Endothelial cell of umbilical vein (primary cell): Measurements from ENCODE around the gene ZNF223. TPM values are rescaled to one million over a fixed set of nuclear protein-coding genes. Genes with fewer than 3 reads are reported as not detected.

Source experiments
- BruUV-seq: library from RNA; stranded (reverse); fragments of 400-500 nt; replicated peaks from 2 replicates; lab custom pipeline; 2021; lab: Mats Ljungman, UMichigan
- CTCF ChIA-PET: fragments of 300-600, 350-600 bp; sonication (Branson Sonifier 250); formaldehyde crosslinking; loops from one replicate; lab custom pipeline; 2021; ENCODE audit warnings: antibody characterized with exemption, inconsistent platforms; lab: Charles Lee
- POLR2A ChIA-PET: fragments of 300-600, 350-600 bp; sonication (Branson Sonifier 250); formaldehyde crosslinking; loops from one replicate; lab custom pipeline; 2021; ENCODE audit warnings: antibody characterized with exemption, inconsistent platforms; lab: Charles Lee
- DNase-seq: peaks from one replicate; pipeline ENCODE4 v3.0.0-alpha.2; 2011; ENCODE audit warnings: low read depth, low spot score
- FAIRE-seq: peaks from 2 replicates; lab custom pipeline; 2011; peaks lifted over from hg19 to GRCh38; lab: Jason Lieb, UNC
- H2AFZ ChIP-seq: 2 replicates; pipeline ENCODE4 v1.6.0; 2012; ENCODE audit warnings: low read depth, low read length, control low read depth, inconsistent platforms
- H3K27ac ChIP-seq: 2 replicates; pipeline ENCODE4 v1.5.1; 2011; ENCODE audit warnings: low read depth, mild to moderate bottlenecking, control low read depth, low read length, moderate library complexity; ENCODE audit not compliant: insufficient read depth
- H3K27me3 ChIP-seq, 2 experiments: 2 replicates each; pipeline versions ENCODE4 v1.6.0 to v1.6.1; 2011; ENCODE audit warnings: low read length in 2 of 2, mixed read lengths in 1 of 2; ENCODE audit not compliant: control insufficient read depth in 2 of 2, insufficient read depth in 2 of 2
- H3K36me3 ChIP-seq, 2 experiments: 2 replicates in 1 of 2; 3 replicates in 1 of 2; pipeline ENCODE4 v1.5.1; 2011; ENCODE audit warnings: low read length in 2 of 2, mild to moderate bottlenecking in 1 of 2, moderate library complexity in 1 of 2; ENCODE audit not compliant: control insufficient read depth in 2 of 2, insufficient read depth in 2 of 2; ENCODE audit errors: extremely low read depth in 1 of 2
- H3K4me1 ChIP-seq: 3 replicates; pipeline ENCODE4 v1.5.1; 2011; ENCODE audit warnings: mild to moderate bottlenecking, low read length; ENCODE audit not compliant: control insufficient read depth, insufficient read depth; ENCODE audit errors: extremely low read depth
- H3K4me2 ChIP-seq: 2 replicates; pipeline ENCODE4 v1.6.1; 2011; ENCODE audit warnings: low read length, control low read depth, mixed read lengths; ENCODE audit not compliant: insufficient read depth
- H3K4me3 ChIP-seq, 3 experiments: fragments of 200-600 bp in 1 of 3; sonication (generic), shearing (Covaris generic) in 1 of 3; replicated peaks in 1 of 3; 2 replicates each; pipeline ENCODE4 v1.5.1; 2011 to 2016; ENCODE audit warnings: control low read depth in 3 of 3, low read length in 3 of 3, mild to moderate bottlenecking in 2 of 3, inconsistent platforms in 1 of 3, low read depth in 1 of 3, moderate library complexity in 1 of 3; ENCODE audit not compliant: insufficient read depth in 1 of 3
- H3K79me2 ChIP-seq: 2 replicates; pipeline ENCODE4 v1.6.0; 2012; ENCODE audit warnings: low read length, inconsistent platforms; ENCODE audit not compliant: control insufficient read depth, insufficient read depth
- H3K9ac ChIP-seq: replicated peaks from 2 replicates; pipeline ENCODE3; 2011; ENCODE audit warnings: low read length, control low read depth; ENCODE audit not compliant: insufficient read depth; ENCODE audit errors: extremely low read depth
- H3K9me1 ChIP-seq: replicated peaks from 3 replicates; pipeline ENCODE4 v1.6.0; 2011; ENCODE audit warnings: mild to moderate bottlenecking, low read length; ENCODE audit not compliant: control insufficient read depth, insufficient read depth; ENCODE audit errors: extremely low read depth
- H3K9me3 ChIP-seq: replicated peaks from 2 replicates; pipeline ENCODE4 v1.5.1; 2012; ENCODE audit warnings: low read length, inconsistent platforms; ENCODE audit not compliant: control insufficient read depth, insufficient read depth
- H4K20me1 ChIP-seq: replicated peaks from 2 replicates; pipeline ENCODE3; 2011; ENCODE audit warnings: mild to moderate bottlenecking, low read length; ENCODE audit not compliant: control insufficient read depth, insufficient read depth; ENCODE audit errors: extremely low read depth
- FOS ChIP-seq: IDR thresholded peaks from 2 replicates; pipeline ENCODE4 v1.6.1; 2011; ENCODE audit warnings: mild to moderate bottlenecking, low read length, moderate library complexity, borderline replicate concordance; ENCODE audit not compliant: insufficient read depth
- GATA2 ChIP-seq: IDR thresholded peaks from 2 replicates; pipeline ENCODE4 v1.7.0; 2011; ENCODE audit warnings: low read depth, mild to moderate bottlenecking, moderate library complexity, mixed read lengths, low read length; ENCODE audit not compliant: insufficient read length, insufficient read depth
- POLR2A ChIP-seq: IDR thresholded peaks from 2 replicates; pipeline ENCODE4 v1.6.1; 2012; ENCODE audit warnings: low read depth, mild to moderate bottlenecking, control low read depth, low read length
- POLR2AphosphoS5 ChIP-seq: IDR thresholded peaks from 2 replicates; pipeline ENCODE4 v1.6.1; 2012; ENCODE audit warnings: low read depth, mild to moderate bottlenecking, control low read depth, low read length, moderate library complexity; ENCODE audit not compliant: insufficient read depth
- dilution Hi-C: fragments of 300-500 bp; cut with MboI; formaldehyde crosslinking; loops from one replicate; pipeline ENCODE4 v1.15.0; 2019; ENCODE audit warnings: low sequenced_read_pairs; ENCODE audit not compliant: extremely low pct_ligation_motif_present
- intact Hi-C: fragments of 100-400 bp; cut with micrococcal nuclease; formaldehyde crosslinking; loops from one replicate; pipeline ENCODE4 v1.10.0; 2022
- polyA plus RNA-seq, 4 experiments: library from polyadenylated mRNA; depleted of rRNA in 3 of 4; stranded (reverse) in 3 of 4; unstranded in 1 of 4; fragments of >200 nt; gene quantifications; 2 replicates each; pipeline versions ENCODE4 v1.2.1 to v1.2.3, GENCODE V29; 2011 to 2012; ENCODE audit warnings: missing spikeins in 1 of 4
- total RNA-seq: library from RNA; stranded (reverse); gene quantifications from 2 replicates; pipeline ENCODE4 v1.2.3, GENCODE V29; 2021
- TF ChIP-seq, protein P1 (sequence below), 2 donors: IDR thresholded peaks; 1 replicate in 1 of 2; 2 replicates in 1 of 2; pipeline ENCODE4 v1.5.1; 2011; ENCODE audit warnings: low read length in 2 of 2, mild to moderate bottlenecking in 2 of 2, moderate library complexity in 2 of 2, control low read depth in 1 of 2, inconsistent platforms in 1 of 2, low read depth in 1 of 2; ENCODE audit not compliant: insufficient read depth in 1 of 2; ENCODE audit errors: extremely low read depth in 1 of 2

ZNF223 gene
- total and polyA plus RNA-seq, 2 donors (not counting 3 experiments of a cell fraction or from before 2014, with no cell fraction given), result 1.6 to 3.7 TPM

- dilution Hi-C loops (no loop called here), intact Hi-C loops (loop anchor here (1.0 to 10.0 kb wide), 11 partner anchors 19 to 407 kb away; partner anchors contain the start of genes ZNF112, ZNF180, ZNF223 and ZNF225)
- Histone ChIP-seq H3K4me1 (peaks cover 8% of the 10 kb centered on the region), H3K9me3 (no peaks in the 10 kb centered on the region), H3K27ac (peak within 1 kb of the TSS; percentile 42), H3K9me1 (no peaks in the 10 kb centered on the region), H3K27me3 (no peaks in the 10 kb centered on the region), H4K20me1 (no peaks in the 10 kb centered on the region), H2AFZ (peak within 1 kb of the TSS; percentile 100), H3K9ac (peak within 1 kb of the TSS; percentile 81), H3K4me2 (peak within 1 kb of the TSS; percentile 100), H3K79me2 (peaks cover 11% of the 10 kb centered on the region), H3K4me3 (peak within 1 kb of the TSS; percentile 57 to 97 (median 95)), H3K36me3 (peaks cover 2% of the 10 kb centered on the region in 2 experiments)
- ChIA-PET POLR2A (interaction anchor here (0.5 kb wide), 1 partner anchor 118 kb away, joined by 4 read pairs; no protein-coding TSS in a partner anchor), CTCF (interaction anchor here (1.0 to 1.2 kb wide), 2 partner anchors 71 to 159 kb away, joined by 3 to 4 read pairs; partner anchors contain the start of genes ZNF226 and ZNF45)
- DNase-seq (peak; percentile 95), FAIRE-seq (peak; percentile 97)
- TF ChIP-seq FOS, result no peak
- TF ChIP-seq, protein P1, sequence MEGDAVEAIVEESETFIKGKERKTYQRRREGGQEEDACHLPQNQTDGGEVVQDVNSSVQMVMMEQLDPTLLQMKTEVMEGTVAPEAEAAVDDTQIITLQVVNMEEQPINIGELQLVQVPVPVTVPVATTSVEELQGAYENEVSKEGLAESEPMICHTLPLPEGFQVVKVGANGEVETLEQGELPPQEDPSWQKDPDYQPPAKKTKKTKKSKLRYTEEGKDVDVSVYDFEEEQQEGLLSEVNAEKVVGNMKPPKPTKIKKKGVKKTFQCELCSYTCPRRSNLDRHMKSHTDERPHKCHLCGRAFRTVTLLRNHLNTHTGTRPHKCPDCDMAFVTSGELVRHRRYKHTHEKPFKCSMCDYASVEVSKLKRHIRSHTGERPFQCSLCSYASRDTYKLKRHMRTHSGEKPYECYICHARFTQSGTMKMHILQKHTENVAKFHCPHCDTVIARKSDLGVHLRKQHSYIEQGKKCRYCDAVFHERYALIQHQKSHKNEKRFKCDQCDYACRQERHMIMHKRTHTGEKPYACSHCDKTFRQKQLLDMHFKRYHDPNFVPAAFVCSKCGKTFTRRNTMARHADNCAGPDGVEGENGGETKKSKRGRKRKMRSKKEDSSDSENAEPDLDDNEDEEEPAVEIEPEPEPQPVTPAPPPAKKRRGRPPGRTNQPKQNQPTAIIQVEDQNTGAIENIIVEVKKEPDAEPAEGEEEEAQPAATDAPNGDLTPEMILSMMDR (IDR thresholded peaks at IDR 0.05; ENCODE audit: extremely low read depth in 1 of 2, insufficient read depth in 1 of 2, low read depth in 1 of 2, low read length in 2 of 2), result no peak
- TF ChIP-seq POLR2AphosphoS5, result peak; percentile 38
- TF ChIP-seq POLR2A, result peak; percentile 59
- no peak for TF ChIP-seq GATA2
- no TSS peak for BruUV-seq
Measured at GRCh38 chr19:44093931-44094765, 42.3 kb downstream of the ZNF223 start, which contains the start of gene ZNF224. ZNF224 (plus strand) TSS chr19:44094361; CDS start chr19:44097874, 3,513 bp downstream.
